ENCODE measurements around the gene ATXN7. TPM values are rescaled to one million over a fixed set of nuclear protein-coding genes. Genes with fewer than 3 reads are reported as not detected.

ATXN7 gene
- total and polyA plus RNA-seq, 2 of the 4 experiments (the other 2 are of a cell fraction), result 8.6 to 13.6 TPM

- peaks cover 31% of the 10 kb centered on the region for H4K20me1 ChIP-seq (ENCODE audit: insufficient read depth, low read length)
- peaks cover 52 to 74% of the 10 kb centered on the region in 2 experiments for H3K79me1 ChIP-seq (ENCODE audit: low read depth in 1 of 2, low read length in 2 of 2)
- ATAC-seq (ENCODE audit: low read depth) (no peak), DNase-seq (no peak)
- H2AFZ ChIP-seq (replicated peaks; ENCODE audit: low read length, poor library complexity), result no peak overlapping the region
- H3K23ac ChIP-seq (ENCODE audit: low read depth, low read length), result no peak overlapping the region
- H3K4me2 ChIP-seq (ENCODE audit: low read depth, low read length), result peak overlapping the region; percentile 65
- no peak overlapping the region for H2BK15ac ChIP-seq (ENCODE audit: low read depth, low read length)
- no peak overlapping the region for H3K18ac ChIP-seq (ENCODE audit: low read depth, low read length)
- H3K56ac ChIP-seq (ENCODE audit: extremely low read depth, insufficient read depth, low read length), result no peak overlapping the region
- ChIA-PET CTCF (interaction anchor here (1.6 kb wide), 1 partner anchor 11 kb away, joined by 5 read pairs; no protein-coding TSS in a partner anchor), POLR2A (ENCODE audit: unreplicated experiment) (no interaction called here)
- no peak overlapping the region for H2BK20ac ChIP-seq (ENCODE audit: low read depth, low read length)
- no peak overlapping the region for H4K5ac ChIP-seq (ENCODE audit: low read depth, low read length)
- intact Hi-C loops (cut with micrococcal nuclease) (no loop called here), dilution Hi-C loops (cut with HindIII; ENCODE audit: low sequenced_read_pairs, unreplicated experiment) (no loop called here), in situ Hi-C loops (cut with MboI; ENCODE audit: low sequenced_read_pairs) (no loop called here)
- no peaks in the 10 kb centered on the region for H3K27me3 ChIP-seq (ENCODE audit: control insufficient read depth, insufficient read depth, low read length)
- peaks cover 6% of the 10 kb centered on the region for H3K4me1 ChIP-seq (ENCODE audit: control insufficient read depth, insufficient read depth, low read length)
- no TSS peak for BruUV-seq (replicated peaks)
- no peak overlapping the region for H3K4ac ChIP-seq (ENCODE audit: low read depth, low read length)
- no peak overlapping the region for H4K91ac ChIP-seq (ENCODE audit: insufficient read depth, low read depth, low read length)
- H2AK9ac ChIP-seq (replicated peaks; ENCODE audit: low read depth, low read length, poor library complexity), result no peak overlapping the region
- no CpG with 5 or more reads among the region's 1 CpG for WGBS, 2 experiments (ENCODE audit: extremely low coverage in 2 of 2, insufficient read length in 1 of 2)
- H3K36me3 ChIP-seq (ENCODE audit: control insufficient read depth, insufficient read depth, low read length), result peaks cover 9% of the 10 kb centered on the region
- H3K9ac ChIP-seq (ENCODE audit: low read depth, low read length), result no peak overlapping the region
- H3K4me3 ChIP-seq (ENCODE audit: insufficient read depth, low read depth, low read length), result no peak overlapping the region
- H2BK5ac ChIP-seq (ENCODE audit: low read depth, low read length, poor library complexity, severe bottlenecking), result no peak overlapping the region
- no peaks in the 10 kb centered on the region for H3K9me3 ChIP-seq (ENCODE audit: control insufficient read depth, insufficient read depth, low read length)
- peaks cover 33% of the 10 kb centered on the region for H3K9me1 ChIP-seq (ENCODE audit: insufficient read depth, low read length)
- no peak overlapping the region for H2BK120ac ChIP-seq (ENCODE audit: low read depth, low read length)
- no peak overlapping the region for H2AK5ac ChIP-seq (ENCODE audit: low read depth, low read length)
- H4K8ac ChIP-seq (ENCODE audit: low read depth in 2 of 2, low read length in 2 of 2), result no peak overlapping the region; a peak in 1 of 4 replicates
- TF ChIP-seq SMC3 (IDR thresholded peaks at IDR 0.05; ENCODE audit: low read depth, low read length) (no peak), CHD1 (IDR thresholded peaks at IDR 0.05; ENCODE audit: low read depth, low read length) (no peak), CEBPB (IDR thresholded peaks at IDR 0.05; ENCODE audit: low read depth, low read length) (no peak), USF2 (IDR thresholded peaks at IDR 0.05; ENCODE audit: low read depth, low read length) (no peak), NFE2L2 (IDR thresholded peaks at IDR 0.05; ENCODE audit: low read depth, low read length) (no peak), MAFK (IDR thresholded peaks at IDR 0.05; ENCODE audit: low read depth, low read length) (no peak), FOS (IDR thresholded peaks at IDR 0.05; ENCODE audit: low read depth, low read length) (no peak), RFX5 (IDR thresholded peaks at IDR 0.05; ENCODE audit: low read depth, low read length) (no peak), POLR2A (IDR thresholded peaks at IDR 0.05; ENCODE audit: low read depth, low read length) (no peak), RAD21 (IDR thresholded peaks at IDR 0.05; ENCODE audit: low read length) (no peak), MXI1 (IDR thresholded peaks at IDR 0.05; ENCODE audit: borderline replicate concordance, low read depth, low read length) (no peak), CTCF (conservative IDR thresholded peaks at IDR 0.05; ENCODE audit: low read depth, low read length) (no peak), RCOR1 (IDR thresholded peaks at IDR 0.05; ENCODE audit: insufficient replicate concordance, low read length) (no peak), BHLHE40 (IDR thresholded peaks at IDR 0.05; ENCODE audit: low read depth, low read length) (no peak), MAZ (IDR thresholded peaks at IDR 0.05; ENCODE audit: borderline replicate concordance, low read depth, low read length) (no peak)
- TF ChIP-seq, protein P1, sequence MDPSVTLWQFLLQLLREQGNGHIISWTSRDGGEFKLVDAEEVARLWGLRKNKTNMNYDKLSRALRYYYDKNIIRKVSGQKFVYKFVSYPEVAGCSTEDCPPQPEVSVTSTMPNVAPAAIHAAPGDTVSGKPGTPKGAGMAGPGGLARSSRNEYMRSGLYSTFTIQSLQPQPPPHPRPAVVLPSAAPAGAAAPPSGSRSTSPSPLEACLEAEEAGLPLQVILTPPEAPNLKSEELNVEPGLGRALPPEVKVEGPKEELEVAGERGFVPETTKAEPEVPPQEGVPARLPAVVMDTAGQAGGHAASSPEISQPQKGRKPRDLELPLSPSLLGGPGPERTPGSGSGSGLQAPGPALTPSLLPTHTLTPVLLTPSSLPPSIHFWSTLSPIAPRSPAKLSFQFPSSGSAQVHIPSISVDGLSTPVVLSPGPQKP (IDR thresholded peaks at IDR 0.05; ENCODE audit: borderline replicate concordance, low read depth, low read length), result no peak
- no peak overlapping the region for H3K14ac ChIP-seq (replicated peaks; ENCODE audit: low read depth, low read length)
- no peak overlapping the region for H3K27ac ChIP-seq (ENCODE audit: insufficient read depth, low read length)
These were observed 87.0 kb downstream of the ATXN7 start for GRCh38 chr3:63950698-63951097.
